Cardiac fibroblast (primary cell): ENCODE results near the gene LRRC38.

Source experiments
- DNase-seq, 2 donors: peaks; one replicate each; pipeline versions ENCODE4 v3.0.0 to v3.0.0-alpha.2; 2010; ENCODE audit warnings: low read depth in 2 of 2
- H3K4me3 ChIP-seq, 2 donors: replicated peaks in 1 of 2; 1 replicate in 1 of 2; 2 replicates in 1 of 2; pipeline ENCODE4 v1.5.1; 2011; ENCODE audit warnings: low read depth in 2 of 2, low read length in 2 of 2, mild to moderate bottlenecking in 2 of 2, moderate library complexity in 1 of 2
- TF ChIP-seq, protein P1 (sequence below): IDR thresholded peaks from one replicate; pipeline ENCODE4 v1.5.1; 2011; ENCODE audit warnings: low read depth, mild to moderate bottlenecking, low read length, inconsistent platforms

Gene LRRC38

GRCh38 chr1:13430495-13430894, 83.3 kb downstream of the LRRC38 start:
- TF ChIP-seq, protein P1, sequence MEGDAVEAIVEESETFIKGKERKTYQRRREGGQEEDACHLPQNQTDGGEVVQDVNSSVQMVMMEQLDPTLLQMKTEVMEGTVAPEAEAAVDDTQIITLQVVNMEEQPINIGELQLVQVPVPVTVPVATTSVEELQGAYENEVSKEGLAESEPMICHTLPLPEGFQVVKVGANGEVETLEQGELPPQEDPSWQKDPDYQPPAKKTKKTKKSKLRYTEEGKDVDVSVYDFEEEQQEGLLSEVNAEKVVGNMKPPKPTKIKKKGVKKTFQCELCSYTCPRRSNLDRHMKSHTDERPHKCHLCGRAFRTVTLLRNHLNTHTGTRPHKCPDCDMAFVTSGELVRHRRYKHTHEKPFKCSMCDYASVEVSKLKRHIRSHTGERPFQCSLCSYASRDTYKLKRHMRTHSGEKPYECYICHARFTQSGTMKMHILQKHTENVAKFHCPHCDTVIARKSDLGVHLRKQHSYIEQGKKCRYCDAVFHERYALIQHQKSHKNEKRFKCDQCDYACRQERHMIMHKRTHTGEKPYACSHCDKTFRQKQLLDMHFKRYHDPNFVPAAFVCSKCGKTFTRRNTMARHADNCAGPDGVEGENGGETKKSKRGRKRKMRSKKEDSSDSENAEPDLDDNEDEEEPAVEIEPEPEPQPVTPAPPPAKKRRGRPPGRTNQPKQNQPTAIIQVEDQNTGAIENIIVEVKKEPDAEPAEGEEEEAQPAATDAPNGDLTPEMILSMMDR, result no peak
- H3K4me3 ChIP-seq, result no peak overlapping the region
- DNase-seq, result no peak
